Stimulated activated CD4-positive, alpha-beta T cell treated with anti-CD3 and anti-CD28 coated beads, Interleukin-1b, Interleukin-23, amount 100 ng/mL, for 4 hours (primary cell): Measurements from ENCODE around the gene AMHR2.
A peak's percentile ranks its signal among the peaks of the same experiment; 100 is the strongest.
"Not testable (repeated sequence)": the region's sequence is repeated elsewhere in the genome, so short reads cannot be mapped to it uniquely, and the experiment has no call there.

Experiments used
- DNase-seq, 2 donors: peaks; one replicate each; pipeline ENCODE4 v3.0.0-alpha.2; 2020; ENCODE audit warnings: low read depth in 2 of 2

Gene AMHR2

DNA sequence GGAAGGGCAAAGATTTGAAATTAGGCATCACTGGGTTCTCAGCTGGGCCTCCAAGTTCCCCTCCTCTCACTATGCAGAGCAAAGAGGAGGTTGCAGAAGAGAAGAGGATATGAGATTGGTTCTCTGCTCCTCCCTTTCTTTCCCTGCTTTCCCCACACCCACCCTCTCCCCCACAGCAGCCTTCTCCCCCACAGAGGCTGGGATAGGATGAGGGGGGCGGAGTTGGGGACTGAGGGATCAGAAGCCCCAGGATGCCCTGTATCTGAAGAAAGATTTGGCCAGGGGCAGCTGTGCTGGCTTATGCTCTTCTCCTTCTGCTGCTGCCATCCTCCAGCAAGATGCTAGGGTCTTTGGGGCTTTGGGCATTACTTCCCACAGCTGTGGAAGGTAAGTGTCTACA lies at the start of gene AMHR2:
TSS of gene AMHR2 (plus strand) at position 259 of the 400 bp plus-strand sequence. CDS start at position 339, 80 bp downstream.
- no peak for DNase-seq

DNA sequence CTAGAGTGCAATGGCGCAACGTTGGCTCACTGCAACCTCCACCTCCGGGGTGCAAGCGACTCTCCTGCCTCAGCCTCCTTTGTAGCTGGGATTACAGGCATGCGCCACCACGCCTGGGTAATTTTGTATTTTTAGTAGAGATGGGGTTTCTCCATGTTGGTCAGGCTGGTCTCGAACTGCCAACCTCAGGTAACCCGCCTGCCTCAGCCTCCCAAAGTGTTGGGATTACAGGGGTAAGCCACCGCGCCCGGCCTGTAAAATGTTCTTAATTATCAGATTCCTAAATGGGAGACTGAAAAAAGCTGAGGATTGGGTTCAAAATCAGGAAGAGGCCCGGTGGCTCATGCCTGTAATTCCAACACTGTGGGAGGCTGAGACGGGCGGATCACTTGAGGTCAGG lies 49.4 kb upstream of the AMHR2 start:
- not testable (repeated sequence) for DNase-seq

DNA sequence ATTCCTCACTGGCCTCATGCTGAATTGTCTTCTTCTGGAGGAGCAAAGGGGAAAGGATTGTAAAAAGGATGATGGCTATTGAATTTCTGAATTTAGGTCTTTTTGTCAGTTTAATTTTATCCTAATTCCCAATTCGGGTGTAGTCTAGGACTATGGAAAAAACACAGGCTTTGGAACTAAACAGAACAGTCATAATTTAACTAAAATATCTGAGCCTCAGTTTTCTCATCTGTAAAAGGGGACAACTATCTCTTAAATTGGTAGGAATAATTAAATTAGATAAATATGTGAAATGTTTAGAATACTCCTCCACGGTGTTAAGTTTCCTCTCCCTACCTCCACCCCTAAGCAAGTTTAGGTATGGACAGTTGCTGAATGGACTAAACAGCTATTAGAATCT lies 46.9 kb upstream of the AMHR2 start:
- no peak for DNase-seq

DNA sequence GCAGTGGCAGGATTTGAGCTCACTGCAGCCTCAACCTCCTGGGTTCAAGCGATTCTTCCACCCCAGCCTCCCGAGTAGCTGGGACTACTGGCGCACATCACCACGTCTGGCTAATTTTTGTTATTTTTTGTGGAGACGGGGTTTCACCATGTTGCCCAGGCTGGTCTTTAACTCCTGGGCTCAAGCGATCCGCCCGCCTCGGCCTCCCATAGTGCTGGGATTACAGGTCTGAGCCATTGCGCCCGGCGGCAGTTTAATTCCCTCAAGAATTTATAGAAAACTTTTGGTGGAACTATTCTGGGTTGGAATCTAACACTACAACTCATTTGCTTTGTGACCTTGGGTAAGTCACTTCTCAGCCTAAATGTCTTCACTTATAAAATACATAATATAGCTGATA lies 45.4 kb upstream of the AMHR2 start:
- DNase-seq: no peak

DNA sequence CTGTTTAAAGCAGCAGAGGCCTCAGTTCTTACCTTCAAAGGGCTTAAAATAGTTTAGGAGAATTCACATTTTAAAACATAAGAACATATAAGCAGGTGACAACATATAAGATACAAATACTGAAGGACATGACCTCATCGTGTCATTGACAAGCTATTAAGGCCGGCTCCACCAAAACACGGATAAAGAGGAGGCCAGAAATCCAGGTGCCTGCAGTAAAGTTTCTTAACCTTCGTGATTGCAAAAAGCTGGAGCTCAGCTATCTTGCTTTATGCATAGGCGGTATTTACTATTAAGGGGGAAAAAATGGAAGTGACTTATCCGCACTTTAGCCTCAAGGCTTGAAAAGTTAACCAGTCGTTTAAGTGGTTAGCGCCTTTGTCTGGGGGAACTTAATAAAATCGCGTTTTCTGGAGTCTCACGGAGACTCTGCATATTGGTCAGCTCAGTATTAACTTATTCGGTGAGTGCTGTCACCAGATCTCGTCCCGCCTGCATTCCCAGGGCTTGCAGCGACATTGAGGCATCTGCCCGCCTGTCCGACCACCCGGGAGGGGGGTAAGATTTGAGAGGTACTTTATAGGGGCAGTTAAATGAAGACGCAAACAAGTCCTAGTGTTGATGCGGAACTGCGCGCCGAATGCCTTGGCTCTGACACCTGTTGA lies 44.8 kb upstream of the AMHR2 start:
- DNase-seq: no peak

DNA sequence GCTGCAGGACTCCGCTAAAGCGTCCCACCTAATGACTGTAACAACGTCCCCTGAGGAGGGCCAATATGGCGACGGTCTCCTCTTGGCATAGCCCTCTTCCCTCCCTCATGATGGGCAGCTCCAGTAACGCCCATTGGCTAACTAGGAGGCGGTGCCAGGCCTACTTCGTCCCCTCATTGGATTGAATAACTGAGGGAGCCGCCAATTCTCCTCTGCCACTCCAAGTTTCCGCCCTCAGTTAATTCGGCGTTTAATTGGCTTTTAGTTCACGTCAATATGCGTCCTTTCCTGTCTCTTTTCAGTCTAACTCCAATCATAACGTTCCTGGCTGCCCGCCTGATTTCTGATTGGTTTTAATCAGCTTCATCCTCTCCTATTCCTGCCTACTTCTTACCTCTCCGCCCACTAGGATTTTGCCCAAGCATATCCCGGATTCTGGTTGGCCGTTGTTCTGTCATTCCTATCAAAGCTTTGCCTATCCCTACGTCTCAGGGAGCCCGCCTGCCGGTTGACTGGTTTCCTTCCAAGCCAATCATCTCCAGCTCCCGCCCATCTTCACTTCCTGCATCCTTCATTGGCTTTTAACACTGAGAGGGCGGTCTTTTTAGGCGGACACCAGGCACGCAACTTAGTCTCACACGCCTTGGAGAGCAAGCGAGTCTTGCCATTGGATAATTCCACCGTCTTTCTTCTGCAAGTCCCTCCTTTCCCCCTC lies 44.1 kb upstream of the AMHR2 start:
- peak; percentile 71 to 77 for DNase-seq

DNA sequence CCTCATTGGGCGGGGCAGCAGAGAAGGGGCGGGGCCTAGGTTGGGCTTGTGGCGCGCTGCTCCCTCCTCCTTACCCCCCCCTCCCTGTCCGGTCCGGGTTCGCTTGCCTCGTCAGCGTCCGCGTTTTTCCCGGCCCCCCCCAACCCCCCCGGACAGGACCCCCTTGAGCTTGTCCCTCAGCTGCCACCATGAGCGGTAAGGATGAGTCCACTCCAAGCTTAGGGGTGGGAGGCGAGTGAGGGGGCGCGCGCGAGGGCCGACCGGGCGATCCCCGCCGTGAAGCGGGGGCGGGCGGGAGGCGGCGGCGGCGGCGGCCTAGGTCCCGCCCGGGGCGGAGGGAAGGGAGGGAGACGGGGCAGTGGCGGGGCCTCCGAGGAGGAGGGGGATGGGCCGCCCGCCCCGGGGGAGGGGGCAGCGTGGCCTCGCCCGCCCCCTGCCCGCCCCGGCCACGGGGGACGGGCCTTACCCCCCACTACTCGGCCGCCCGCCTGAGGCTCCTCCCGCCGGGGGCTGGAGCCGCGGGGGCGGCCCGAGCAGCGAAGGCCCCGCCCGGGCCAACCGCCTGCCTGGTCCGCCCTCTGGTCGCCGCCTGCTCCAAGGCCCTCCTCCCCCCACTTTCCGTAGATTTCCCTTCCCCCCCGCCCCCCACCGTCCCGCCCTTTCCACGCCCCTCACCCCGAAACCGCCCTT lies 43.4 kb upstream of the AMHR2 start, which contains the start of gene SP1:
TSS of gene SP1 (plus strand) at position 73 of the 690 bp plus-strand sequence. CDS start at position 189, 116 bp downstream.
- DNase-seq: peak; percentile 97 to 99

DNA sequence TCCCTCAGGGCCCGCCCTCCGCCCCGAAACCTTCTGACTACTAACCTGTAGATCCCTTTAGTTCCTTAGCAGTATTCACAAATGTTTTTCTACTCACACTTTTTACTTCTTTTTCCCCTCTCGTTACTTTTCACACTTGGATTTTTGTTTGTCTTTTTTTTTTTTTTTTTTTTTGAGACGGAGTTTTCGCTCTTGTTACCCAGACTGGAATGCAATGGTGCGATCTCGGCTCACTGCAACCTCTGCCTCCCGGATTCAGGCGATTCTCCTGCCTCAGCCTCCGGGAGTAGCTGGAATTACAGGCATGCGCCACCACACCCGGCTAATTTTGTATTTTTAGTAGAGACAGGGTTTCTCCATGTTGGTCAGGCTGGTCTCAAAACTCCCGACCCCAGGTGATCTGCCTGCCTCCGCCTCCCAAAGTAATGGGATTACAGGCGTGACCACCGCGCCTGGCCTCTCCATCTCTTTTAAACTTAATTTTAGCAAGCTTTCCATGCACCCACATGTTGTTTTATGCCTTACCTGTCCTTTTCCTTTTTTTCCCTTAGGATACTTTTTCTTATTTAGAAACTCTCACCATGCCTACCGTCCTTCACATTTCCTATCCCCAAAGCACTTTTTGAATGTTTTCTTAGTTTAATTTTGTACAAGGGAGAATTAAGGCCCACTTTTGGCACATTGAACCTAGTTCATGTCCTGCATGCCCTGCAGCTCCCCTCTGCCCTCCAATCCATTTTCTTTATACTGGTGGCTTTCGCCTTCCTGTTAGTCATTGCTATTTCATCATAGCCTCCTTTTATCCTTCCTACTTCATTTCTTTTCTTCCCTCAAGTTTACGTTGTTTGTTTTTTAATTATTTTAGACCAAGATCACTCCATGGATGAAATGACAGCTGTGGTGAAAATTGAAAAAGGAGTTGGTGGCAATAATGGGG lies 42.6 kb upstream of the AMHR2 start:
- no peak for DNase-seq

DNA sequence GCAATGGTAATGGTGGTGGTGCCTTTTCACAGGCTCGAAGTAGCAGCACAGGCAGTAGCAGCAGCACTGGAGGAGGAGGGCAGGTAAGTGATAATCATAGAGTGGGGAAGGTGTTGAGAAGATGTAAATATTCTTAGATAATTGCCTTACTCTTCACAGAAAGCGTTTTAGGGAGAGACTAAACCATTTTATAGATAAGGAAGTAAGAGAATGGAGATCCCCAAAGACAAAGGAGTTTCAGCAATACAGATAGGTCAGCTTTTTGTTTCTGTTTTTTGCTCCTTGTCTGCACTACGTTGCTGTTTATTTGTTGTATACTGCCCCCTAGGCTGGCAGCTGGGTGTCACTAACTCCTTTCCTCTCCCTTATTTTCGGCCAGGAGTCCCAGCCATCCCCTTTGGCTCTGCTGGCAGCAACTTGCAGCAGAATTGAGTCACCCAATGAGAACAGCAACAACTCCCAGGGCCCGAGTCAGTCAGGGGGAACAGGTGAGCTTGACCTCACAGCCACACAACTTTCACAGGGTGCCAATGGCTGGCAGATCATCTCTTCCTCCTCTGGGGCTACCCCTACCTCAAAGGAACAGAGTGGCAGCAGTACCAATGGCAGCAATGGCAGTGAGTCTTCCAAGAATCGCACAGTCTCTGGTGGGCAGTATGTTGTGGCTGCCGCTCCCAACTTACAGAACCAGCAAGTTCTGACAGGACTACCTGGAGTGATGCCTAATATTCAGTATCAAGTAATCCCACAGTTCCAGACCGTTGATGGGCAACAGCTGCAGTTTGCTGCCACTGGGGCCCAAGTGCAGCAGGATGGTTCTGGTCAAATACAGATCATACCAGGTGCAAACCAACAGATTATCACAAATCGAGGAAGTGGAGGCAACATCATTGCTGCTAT lies 41.7 kb upstream of the AMHR2 start:
- DNase-seq: no peak

DNA sequence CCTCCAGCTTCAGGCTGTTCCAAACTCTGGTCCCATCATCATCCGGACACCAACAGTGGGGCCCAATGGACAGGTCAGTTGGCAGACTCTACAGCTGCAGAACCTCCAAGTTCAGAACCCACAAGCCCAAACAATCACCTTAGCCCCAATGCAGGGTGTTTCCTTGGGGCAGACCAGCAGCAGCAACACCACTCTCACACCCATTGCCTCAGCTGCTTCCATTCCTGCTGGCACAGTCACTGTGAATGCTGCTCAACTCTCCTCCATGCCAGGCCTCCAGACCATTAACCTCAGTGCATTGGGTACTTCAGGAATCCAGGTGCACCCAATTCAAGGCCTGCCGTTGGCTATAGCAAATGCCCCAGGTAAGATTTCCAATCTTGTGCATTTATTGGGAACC lies 40.4 kb upstream of the AMHR2 start:
- no peak for DNase-seq

DNA sequence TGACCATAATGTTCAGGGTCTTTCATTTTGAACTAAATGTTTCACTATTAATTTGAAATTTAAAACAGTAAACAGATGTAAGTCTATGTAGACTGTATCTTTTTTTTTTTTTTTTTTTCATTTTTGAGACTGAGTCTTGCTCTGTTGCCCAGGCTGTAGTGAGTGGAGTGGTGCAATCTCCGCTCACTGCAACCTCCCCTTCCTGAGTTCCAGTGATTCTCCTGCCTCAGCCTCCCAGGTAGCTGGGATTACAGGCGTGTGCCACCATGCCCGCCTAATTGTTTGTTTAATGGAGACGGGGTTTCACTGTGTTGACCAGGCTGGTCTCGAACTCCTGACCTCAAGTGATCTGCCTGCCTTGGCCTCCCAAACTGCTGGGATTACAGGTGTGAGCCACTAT lies 37.3 kb upstream of the AMHR2 start:
- not testable (repeated sequence) for DNase-seq

DNA sequence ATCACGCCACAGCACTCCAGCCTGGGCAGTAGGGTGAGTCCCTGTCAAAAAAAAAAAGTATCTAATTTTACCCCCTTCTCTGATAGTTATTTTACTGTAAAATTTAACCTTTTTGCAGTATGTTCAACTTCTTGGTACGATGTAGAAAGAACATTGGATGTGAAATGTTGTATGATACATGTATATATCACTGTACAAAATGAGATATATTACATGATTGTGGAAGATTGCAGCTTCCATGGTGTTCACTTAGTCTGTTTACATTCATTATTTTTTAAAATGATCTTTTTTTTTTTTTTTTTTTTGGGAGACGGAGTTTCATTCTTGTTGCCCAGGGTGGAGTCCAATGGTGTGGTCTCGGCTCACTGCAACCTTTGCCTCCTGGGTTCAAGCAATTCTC lies 34.7 kb upstream of the AMHR2 start:
- DNase-seq: no peak

DNA sequence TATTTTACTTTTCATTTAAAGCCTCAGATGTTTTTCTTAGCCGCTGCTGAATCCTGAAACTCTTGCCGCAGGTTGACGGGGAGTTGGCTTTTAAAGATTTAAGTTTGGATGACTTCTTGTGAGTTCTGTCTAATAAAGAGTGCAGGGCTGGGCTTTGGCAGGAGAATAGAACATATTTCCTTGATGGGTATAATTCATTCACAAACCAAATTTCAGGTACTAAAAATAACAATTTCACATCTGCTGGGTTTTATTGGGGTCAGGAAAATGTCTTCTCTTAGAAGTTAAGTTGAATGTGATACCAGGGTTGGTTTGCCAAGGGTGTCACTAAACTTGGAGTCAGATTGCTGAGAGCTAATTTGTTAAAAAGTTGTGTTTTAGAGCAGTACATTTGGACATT lies 34.0 kb upstream of the AMHR2 start:
- DNase-seq: no peak

DNA sequence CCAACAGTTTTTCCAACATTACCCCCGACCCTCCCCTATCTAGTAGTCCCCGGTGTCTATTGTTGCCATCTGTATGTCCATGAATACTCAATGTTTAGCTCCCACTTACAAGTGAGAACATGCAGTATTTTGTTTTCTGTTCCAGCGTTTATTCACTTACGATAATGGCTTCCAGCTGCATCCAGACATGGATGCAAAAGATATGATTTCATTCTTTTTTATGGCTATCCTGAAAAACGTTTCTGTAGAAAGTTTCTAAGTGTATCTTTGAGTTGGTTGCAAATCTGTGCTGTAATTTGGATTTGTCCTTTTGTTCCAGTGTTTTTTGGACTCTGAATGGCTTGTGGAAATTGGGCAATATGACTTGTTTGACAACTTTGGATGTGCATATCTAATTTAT lies 31.9 kb upstream of the AMHR2 start:
- no peak for DNase-seq

DNA sequence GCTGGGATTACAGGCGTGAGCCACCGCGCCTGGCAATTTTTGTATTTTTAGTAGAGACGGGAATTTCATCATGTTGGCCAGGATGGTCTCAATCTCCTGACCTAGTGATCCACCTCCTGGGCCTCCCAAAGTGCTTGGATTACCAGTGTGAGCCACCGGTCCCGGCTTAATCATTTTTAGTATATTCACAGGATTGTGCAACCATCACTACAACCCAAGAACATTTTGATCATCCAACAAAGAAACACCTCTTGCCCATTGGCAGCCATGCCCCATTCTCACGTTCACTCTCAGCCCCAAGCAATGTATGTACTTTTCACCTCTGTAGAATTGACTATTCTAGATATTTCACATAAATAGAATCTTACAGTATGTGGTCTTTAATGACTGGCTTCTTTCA lies 23.8 kb upstream of the AMHR2 start:
- no peak for DNase-seq

DNA sequence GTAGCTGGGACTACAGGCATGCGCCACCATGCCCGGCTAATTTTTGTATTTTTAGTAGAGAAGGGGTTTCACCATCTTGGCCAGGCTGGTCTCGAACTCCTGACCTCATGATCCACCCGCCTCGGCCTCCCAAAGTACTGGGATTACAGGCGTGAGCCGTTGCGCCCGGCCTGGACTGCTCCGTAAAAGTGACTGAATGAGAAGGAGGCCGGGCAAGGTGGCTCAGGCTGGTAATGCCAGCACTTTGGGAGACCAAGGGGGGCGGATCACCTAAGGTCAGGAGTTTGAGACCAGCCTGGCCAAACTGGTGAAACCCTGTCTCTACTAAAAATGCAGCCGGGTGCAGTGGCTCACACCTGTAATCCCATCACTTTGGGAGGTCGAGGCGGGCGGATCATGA lies 21.3 kb upstream of the AMHR2 start:
- not testable (repeated sequence) for DNase-seq

DNA sequence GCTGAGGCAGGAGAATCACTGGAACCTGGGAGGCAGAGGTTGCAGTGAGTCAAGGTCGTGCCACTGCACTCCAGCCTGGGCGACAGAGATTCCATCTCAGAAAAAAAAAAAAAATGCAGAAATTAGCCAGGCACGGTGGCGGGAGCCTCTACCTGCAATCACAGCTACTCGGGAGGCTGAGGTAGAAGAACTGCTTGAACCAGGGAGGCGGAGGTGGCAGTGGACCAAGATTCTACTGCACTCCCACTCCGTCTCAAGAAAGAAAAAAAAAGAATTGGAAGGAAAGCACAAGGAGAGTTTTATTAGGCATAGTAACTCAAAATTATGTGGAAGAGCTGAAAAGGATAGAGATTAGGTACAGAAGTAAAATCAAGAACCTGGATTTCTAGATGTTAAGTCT lies 20.8 kb upstream of the AMHR2 start:
- DNase-seq: no peak

DNA sequence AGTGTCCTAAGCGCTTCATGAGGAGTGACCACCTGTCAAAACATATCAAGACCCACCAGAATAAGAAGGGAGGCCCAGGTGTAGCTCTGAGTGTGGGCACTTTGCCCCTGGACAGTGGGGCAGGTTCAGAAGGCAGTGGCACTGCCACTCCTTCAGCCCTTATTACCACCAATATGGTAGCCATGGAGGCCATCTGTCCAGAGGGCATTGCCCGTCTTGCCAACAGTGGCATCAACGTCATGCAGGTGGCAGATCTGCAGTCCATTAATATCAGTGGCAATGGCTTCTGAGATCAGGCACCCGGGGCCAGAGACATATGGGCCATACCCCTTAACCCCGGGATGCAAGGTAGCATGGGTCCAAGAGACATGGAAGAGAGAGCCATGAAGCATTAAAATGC lies 12.7 kb upstream of the AMHR2 start:
- no peak for DNase-seq

DNA sequence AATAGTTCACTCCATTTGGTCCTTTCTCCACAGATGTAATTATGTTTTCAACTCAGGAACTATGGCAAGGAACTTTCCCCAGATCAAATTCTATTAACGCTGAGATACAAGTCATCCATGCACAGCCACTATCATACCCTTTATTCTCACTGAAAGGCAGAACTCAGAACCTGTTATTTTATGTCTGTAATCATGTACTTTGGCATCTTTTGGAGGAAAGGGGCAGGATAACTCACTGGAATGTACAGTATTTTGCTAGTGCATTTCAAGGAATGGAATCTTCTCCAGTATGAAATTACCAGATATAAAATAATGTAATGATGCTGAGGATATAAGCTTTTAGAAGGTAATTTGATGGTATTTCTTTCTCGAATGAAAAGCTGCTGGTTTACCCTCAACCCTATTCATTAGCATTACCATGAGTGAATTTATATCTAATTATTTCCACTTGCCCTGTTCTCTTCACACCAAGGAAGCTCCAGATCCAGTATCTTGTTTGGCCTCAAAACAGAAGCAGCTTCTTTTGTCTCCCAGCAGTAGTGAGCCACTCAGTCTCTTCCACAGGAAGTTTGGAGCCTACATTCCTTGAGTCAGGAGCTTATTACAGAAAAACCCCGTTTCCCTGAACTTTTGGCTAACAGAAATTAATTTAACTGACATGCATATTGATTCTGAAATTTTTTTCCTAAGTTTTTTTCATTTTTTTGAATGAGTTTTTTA lies 10.0 kb upstream of the AMHR2 start:
- no peak for DNase-seq
